Subcutaneous abdominal adipose tissue (tissue), 5 donors: ENCODE data around the gene IRX1.

Experiments
- H3K27ac ChIP-seq: one replicate; pipeline ENCODE4 v1.7.0; 2013; ENCODE audit warnings: low read depth, mild to moderate bottlenecking, inconsistent platforms, low read length, moderate library complexity
- H3K27me3 ChIP-seq, 5 donors: one replicate each; pipeline ENCODE4 v1.7.0; 2013; ENCODE audit warnings: low read length in 5 of 5, inconsistent platforms in 1 of 5; ENCODE audit not compliant: control insufficient read depth in 5 of 5, insufficient read depth in 4 of 5
- H3K36me3 ChIP-seq, 5 donors: one replicate each; pipeline ENCODE4 v1.7.0; 2013; ENCODE audit warnings: low read length in 5 of 5; ENCODE audit not compliant: control insufficient read depth in 5 of 5, insufficient read depth in 5 of 5
- H3K4me1 ChIP-seq, 5 donors: one replicate each; pipeline ENCODE4 v1.7.0; 2013; ENCODE audit warnings: low read length in 5 of 5, mild to moderate bottlenecking in 3 of 5, moderate library complexity in 1 of 5; ENCODE audit not compliant: control insufficient read depth in 5 of 5, insufficient read depth in 5 of 5
- H3K4me3 ChIP-seq, 5 donors: one replicate each; pipeline ENCODE4 v1.7.0; 2013; ENCODE audit warnings: low read length in 5 of 5, low read depth in 1 of 5
- H3K9ac ChIP-seq, 5 donors: one replicate each; pipeline ENCODE4 v1.7.0; 2013; ENCODE audit warnings: low read length in 5 of 5, mild to moderate bottlenecking in 4 of 5, moderate library complexity in 3 of 5
- H3K9me3 ChIP-seq, 5 donors: one replicate each; pipeline ENCODE4 v1.7.0; 2013; ENCODE audit warnings: low read length in 5 of 5; ENCODE audit not compliant: control insufficient read depth in 5 of 5
- donor health status: healthy.
- donor health status: healthy.
- donor health status: healthy.
- donor health status: healthy.
- donor health status: healthy.

The IRX1 gene

DNA sequence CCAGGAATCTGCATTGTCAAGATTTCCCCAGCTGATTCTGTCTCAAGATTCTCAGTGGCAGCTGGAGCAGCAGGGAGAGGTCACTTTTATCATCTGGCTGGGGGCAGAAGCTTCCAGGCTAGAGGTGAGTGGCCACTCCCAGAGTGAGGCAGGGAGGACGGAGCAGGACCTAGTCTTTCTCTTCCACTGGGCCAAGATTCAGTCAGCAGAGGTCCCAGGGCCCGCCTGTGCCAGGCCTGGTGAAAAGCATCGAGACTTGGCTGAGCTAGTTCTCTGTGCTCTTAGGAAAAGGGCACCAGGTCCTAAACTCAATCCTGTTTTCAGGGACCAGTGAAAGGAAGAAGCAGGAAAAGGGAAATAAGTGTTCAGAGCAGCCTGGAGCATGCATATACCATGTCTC lies 46.6 kb downstream of the IRX1 start:
- no peaks in the 10 kb centered on the region for H3K36me3 ChIP-seq
- H3K4me1 ChIP-seq = no peaks in the 10 kb centered on the region
- H3K27ac ChIP-seq = no peak overlapping the region
- no peak overlapping the region for H3K9ac ChIP-seq
- no peak overlapping the region for H3K4me3 ChIP-seq
- peaks cover 0 to 3% (median 0%) of the 10 kb centered on the region in 5 donors for H3K27me3 ChIP-seq
- peaks cover 0 to 6% (median 0%) of the 10 kb centered on the region in 5 donors for H3K9me3 ChIP-seq

DNA sequence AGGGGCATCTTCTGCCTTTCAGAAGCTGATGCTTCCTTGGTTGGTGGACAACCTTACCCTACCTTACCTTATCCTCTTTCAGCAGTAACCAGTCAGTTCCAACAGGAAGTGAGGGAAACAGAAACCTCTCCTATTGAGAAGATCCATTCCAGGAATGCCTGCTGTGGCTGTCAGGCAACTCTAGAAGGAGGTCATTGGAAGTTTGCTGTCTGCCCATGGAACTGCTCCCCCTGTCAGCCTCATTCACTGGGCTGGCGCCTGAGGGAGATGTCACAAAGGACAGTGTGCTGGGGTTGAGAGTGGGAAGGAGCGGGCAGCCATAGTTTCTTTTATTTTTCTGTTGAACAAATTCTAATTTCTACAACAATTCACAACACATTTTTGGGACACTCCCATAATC lies 54.7 kb downstream of the IRX1 start:
- H3K27me3 ChIP-seq = peaks cover 0 to 3% (median 0%) of the 10 kb centered on the region in 5 donors
- H3K36me3 ChIP-seq = no peaks in the 10 kb centered on the region
- no peak overlapping the region for H3K27ac ChIP-seq
- no peak overlapping the region for H3K9ac ChIP-seq
- no peak overlapping the region for H3K4me3 ChIP-seq
- no peaks in the 10 kb centered on the region for H3K4me1 ChIP-seq
- H3K9me3 ChIP-seq = peaks cover 0 to 3% (median 0%) of the 10 kb centered on the region in 5 donors

DNA sequence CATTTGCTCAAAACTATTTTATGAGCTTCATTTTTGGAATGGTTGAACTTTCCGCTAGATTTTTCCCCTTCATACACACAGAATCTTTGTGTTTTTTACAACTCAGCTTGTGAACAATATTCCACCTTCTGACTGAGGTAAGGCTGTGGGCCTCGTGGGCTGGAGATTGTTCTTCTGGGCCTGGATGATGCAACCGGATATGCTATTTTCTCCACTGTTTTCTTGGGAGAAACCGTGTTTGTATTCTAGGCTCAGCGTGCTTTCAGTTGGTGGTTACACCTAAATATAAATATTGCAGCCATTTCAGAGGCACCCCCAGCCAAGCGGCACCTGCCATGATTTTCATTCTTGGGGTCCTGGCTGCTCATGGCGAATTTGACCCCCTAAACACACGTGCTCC lies 55.2 kb downstream of the IRX1 start:
- Histone ChIP-seq H3K36me3 (no peaks in the 10 kb centered on the region), H3K27me3 (peaks cover 0 to 3% (median 0%) of the 10 kb centered on the region in 5 donors), H3K4me3 (no peak overlapping the region), H3K4me1 (no peaks in the 10 kb centered on the region), H3K27ac (no peak overlapping the region), H3K9ac (no peak overlapping the region), H3K9me3 (peaks cover 0 to 3% (median 0%) of the 10 kb centered on the region in 5 donors)
